GM21723 (cell line): ENCODE measurements around the gene AGR2.
"Not testable (repeated sequence)": the region's sequence is repeated elsewhere in the genome, so short reads cannot be mapped to it uniquely, and the experiment has no call there.

ENCODE experiments used
- ATAC-seq: cut with Tn5 transposase; IDR thresholded peaks from one replicate; pipeline ENCODE4 v1.9.1; 2021; ENCODE audit warnings: mild to moderate bottlenecking, moderate library complexity; ENCODE audit not compliant: unreplicated experiment

The AGR2 gene

GRCh38 chr7:16774986-16775385 lies 29.8 kb downstream of the AGR2 start:
- no peak for ATAC-seq

- no peak for ATAC-seq
These were observed 30.5 kb downstream of the AGR2 start for GRCh38 chr7:16774294-16774693.

DNA sequence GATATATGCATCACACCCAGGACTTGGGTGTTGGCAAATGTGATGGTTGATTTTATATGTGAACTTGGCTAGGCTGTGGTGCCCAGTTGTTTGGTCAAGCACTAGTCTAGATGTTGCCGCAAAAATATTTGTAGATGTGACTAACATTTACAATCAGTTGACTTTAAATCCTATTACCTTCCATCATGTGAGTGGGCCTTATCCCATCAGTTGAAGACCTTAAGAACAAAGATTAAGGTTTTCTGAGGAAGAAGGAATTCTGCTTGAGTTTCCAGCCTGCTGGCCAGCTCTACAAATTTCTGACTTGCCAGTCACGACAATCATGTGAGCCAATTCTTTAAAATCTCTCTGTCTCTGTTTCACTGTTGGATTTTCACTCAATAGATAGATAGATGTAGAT lies 30.9 kb downstream of the AGR2 start:
- ATAC-seq: no peak

DNA sequence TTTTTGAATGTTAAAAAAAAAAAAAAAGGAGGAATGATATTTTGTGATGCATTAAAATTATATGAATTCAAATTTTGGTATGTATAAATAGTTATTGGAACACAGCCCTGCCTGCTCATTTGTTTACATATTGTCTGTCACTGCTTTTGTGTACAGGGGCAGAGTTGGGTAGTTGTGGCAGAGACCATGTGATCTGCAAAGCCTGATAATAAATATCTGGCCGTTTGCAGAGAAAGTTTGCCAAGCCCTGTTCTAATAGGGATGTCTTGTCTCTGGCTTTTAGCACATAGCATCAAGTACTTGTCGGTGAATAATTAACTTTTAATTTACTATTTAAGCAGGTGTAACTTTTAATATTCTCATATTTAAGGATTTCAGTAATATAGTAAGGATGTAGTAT lies 31.5 kb downstream of the AGR2 start:
- ATAC-seq: no peak

GRCh38 chr7:16770657-16771329 lies 34.0 kb downstream of the AGR2 start:
- no peak for ATAC-seq

DNA sequence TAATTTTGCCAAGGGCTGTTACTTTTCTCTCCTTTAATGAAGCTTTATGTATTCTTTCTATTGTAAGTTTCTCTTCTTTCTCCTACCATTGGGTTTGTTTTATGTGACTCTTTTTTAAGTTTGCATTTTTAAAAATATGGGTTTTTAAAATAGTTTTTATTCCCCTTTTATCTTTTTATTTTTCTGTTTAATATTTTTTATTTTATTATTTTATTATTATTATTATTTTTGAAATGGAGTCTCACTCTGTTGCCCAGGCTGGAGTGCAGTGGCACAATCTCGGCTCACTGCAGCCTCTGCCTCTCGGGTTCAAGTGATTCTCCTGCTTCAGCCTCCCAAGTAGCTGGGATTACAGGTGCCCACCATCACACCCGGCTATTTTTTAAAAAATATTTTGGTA lies 34.8 kb downstream of the AGR2 start:
- not testable (repeated sequence) for ATAC-seq

- no peak for ATAC-seq
These were observed 39.4 kb downstream of the AGR2 start for GRCh38 chr7:16765436-16765859.

DNA sequence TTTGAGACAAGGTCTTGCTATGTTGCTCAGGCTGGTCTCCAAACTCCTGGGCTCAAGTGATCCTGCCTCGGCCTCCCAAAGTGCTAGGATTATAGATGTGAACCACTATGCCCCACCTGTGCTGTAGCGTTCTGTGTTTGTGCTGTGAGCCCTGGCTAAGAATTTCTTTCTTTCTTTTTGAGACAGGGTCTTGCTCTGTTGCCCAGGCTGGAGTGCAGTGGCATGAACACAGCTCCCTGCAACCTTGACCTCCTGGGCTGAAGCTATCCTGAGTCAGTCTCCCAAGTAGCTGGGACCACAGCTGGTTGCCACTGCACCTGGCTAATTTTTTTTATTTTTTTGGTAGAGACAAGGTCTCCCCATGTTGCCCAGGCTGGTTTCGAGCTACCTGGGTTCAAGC lies 39.9 kb downstream of the AGR2 start:
- ATAC-seq: no peak

DNA sequence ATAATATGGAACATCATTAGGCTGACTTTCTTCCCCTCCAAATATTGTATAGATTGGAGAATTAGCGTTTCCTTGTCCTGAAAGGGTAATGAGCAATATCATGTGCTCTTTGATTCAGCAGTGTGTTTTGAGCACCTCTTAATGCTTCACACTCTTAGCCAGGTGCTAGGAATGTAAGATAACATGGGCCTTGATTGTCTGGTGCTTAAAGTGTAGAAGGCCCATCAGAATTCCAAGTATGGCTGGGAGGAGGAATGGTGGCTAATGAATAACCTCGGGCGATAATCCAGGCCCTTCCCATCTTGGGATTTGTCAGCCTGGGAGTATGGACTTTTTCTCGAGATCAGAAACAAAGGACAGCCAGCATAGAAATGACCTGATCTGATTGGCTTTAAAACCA lies 42.6 kb downstream of the AGR2 start:
- no peak for ATAC-seq

DNA sequence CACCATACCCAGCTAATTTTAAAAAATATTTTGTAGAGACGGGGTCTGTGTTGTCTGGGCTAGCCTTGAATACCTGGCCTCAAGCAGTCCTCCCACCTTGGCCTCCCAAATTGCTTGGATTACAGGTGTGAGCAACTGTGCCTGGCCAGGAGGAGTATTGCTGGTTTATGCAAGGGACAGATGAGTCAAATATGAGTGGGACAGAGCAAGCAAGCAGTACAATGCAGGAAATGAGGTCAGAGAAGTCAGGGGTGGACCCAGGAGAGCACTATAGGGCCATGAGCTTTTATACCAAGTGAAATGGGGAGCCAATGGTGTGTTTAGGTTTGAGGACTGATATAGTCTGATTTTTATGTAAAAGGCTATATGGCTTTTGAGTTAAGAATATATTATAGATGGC lies 45.0 kb downstream of the AGR2 start:
- no peak for ATAC-seq

DNA sequence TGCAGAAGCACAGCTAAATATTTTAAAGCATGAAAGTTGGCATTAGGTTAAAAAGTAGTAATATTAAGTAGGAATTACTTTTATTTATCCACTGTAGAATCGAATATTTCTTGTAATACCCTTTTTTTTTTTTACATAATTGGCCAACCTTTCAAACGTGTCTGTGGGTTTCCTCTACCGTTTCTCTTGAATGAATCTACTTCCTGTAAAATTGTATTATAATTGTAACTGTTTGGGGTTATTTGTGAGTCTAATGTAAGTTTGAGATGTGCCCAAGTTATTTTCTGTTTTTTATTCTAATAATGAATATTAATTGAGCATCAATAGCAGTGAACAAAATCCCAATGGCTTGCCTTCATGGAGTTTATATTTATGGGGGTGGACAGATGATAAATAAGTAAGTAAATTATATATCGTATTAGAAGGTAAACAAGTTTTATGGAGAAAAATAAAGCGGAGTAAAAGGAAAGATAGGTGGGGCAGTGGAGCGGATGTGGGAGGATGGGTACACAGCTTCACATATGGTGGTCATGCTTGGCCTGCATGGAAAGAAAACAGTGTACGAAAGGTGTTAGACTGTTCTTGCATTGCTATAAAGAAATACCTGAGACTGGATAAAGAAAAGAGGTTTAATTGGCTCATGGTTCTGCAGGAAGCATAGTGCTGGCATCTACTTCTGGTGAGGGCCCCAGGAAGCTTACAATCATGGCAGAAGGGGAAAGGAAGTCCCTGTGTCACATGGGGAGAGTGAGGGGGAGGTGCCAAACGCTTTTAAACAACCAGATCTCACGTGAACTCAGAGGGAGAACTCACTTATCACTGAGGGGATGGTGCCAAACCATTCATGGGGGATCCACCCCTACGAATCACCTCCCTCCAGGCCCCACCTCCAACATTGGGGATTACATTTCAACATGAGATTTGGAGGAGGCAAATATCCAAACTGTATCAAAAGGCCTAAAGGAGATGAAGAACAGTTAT lies 45.9 kb downstream of the AGR2 start:
- no peak for ATAC-seq

GRCh38 chr7:16758036-16758435 lies 46.8 kb downstream of the AGR2 start:
- ATAC-seq: no peak

DNA sequence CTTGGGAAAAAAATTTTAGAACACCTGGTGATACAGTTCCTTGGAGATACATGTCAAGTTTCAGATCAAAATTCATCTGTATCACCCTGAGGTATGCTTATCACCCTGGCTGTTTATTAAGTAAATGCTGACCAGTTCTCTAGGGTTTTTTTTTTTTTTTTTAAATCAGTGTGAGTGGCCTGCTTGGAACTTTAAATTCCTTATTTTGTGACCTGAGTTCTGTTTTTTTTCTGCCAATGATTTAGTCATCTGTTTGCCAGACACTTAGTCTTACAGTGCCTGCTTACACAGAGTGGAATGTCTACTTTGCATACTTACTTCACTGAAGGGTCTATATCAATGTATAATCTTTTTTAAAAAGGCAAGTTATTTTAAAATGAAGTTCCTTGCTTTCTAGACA lies 49.4 kb downstream of the AGR2 start:
- no peak for ATAC-seq

GRCh38 chr7:16754856-16755317 lies 49.9 kb downstream of the AGR2 start:
- no peak for ATAC-seq

DNA sequence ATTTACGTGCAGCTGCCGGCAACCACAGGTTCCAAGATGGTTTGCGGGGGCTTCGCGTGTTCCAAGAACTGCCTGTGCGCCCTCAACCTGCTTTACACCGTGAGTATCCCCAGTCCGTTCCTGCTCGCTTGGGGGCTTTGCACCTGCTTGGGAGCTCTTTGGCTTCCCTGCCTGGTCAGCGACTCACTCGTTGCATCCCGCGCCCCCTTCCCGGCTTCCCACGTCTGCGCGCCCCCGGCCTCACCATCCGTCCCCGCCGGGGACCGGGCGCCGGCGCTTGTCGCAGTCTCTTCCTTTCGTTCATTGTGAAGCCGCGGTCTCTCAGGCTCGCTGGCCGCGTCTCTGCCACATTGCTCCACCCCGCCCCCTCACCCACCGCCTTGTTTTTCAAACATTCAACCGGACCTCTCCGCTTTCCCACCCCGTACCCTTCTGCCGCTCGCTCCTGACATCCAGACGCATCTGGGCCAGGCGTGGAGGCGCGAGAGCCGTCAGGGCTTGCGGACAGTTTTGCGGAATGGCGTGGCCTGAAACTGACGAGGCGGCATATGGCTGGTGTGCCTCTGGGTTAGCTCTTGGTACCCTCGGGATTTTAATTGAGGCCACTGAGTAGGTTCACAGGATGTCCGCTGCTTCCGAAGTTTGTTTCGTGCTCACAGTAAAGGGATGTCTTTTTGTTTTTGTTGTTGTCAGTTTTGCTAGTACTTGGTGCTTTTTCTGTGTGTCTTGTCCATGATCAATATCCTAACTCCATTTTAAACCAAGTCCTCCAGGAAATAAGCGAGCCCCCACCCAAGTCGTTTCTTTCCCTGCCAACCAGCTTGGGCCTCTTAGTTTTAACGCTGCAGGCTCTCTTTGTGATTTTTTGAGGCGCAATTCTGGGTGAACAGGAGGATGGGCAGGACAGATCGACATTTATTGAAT lies 50.6 kb downstream of the AGR2 start:
- ATAC-seq: peak; percentile 23

GRCh38 chr7:16753102-16753931 lies 51.5 kb downstream of the AGR2 start, which contains the start of gene TSPAN13:
Gene TSPAN13, plus strand, starts transcription at chr7:16753755. Its CDS starts 213 bp downstream, at chr7:16753968.
- peak; percentile 79 for ATAC-seq

DNA sequence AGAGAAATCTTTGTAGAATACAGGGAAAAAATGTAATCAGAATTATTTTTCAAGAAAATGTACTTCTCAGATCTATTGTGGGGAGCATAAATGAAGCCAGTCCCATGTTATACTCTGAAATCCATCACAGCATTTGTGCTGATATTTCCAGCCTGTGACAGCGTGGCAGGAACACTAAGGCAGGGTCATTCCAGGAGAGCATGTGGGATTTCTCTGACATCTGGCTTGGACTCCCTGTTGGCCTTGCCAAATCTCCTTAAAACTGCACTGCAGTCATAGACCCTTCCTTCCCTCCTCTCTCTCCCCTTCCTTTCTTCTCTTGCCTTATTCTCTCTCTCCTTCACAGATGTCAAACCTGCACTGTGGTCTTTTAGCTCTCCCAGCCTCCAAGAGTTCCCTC lies 57.7 kb downstream of the AGR2 start:
- ATAC-seq: no peak

GRCh38 chr7:16745645-16746044 lies 59.2 kb downstream of the AGR2 start:
- no peak for ATAC-seq

DNA sequence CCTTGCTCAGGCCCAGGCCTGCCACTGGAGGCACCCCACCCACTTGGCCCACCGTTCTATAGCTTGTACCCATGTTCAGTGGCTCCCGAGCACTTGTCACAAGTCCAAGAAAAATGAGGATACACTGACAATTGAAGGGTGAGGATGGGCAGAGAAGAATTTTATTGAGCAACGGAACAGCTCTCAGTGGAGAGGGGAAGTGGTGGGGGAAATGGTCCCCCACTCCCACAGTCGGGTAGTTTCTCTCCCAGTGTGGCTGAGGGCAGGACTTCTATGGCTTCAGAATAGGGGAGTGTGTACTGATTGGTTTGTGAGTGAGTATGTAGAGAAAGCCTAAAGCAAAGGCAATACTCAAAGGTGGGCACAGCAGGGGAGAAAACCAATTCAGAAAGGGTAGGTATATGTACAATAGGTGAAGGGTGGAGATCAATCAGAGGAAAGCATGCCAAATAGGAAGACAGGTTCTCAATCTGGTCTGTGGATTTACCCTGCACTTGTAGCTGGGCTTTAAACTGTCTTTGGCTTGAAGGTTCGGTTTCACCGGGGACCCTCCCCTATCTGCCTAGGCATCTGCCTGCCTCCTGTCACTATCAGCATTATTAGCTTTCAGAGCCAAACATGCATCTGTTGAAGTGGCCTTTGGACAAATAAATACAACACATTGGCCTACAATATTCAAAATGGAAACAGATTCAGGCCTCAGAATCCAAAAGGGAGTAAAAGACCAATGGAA lies 60.1 kb downstream of the AGR2 start:
- no peak for ATAC-seq
